ENCODE data around the gene COL8A2. TPM values are rescaled to one million over a fixed set of nuclear protein-coding genes. Genes with fewer than 3 reads are reported as not detected.

COL8A2 gene
- total RNA-seq, 1 donor from 2014 or later: 1.2 TPM

GRCh38 chr1:36116901-36117300, 8.1 kb downstream of the COL8A2 start:
- no peak for TF ChIP-seq CTCF (IDR thresholded peaks at IDR 0.05; ENCODE audit: insufficient read depth, low read length, poor library complexity, severe bottlenecking)
- no peak for DNase-seq (ENCODE audit: low read depth)
- Histone ChIP-seq H3K27me3 (ENCODE audit: control insufficient read depth, insufficient read depth, low read length) (no peaks in the 10 kb centered on the region), H3K4me3 (ENCODE audit: low read depth, low read length) (no peak overlapping the region), H3K36me3 (ENCODE audit: control insufficient read depth, insufficient read depth, low read length) (no peaks in the 10 kb centered on the region)

- no peak overlapping the region for H3K4me3 ChIP-seq (ENCODE audit: low read depth, low read length)
- no peaks in the 10 kb centered on the region for H3K27me3 ChIP-seq (ENCODE audit: control insufficient read depth, insufficient read depth, low read length)
- DNase-seq (ENCODE audit: low read depth): no peak
- no peaks in the 10 kb centered on the region for H3K36me3 ChIP-seq (ENCODE audit: control insufficient read depth, insufficient read depth, low read length)
- no peak for TF ChIP-seq CTCF (IDR thresholded peaks at IDR 0.05; ENCODE audit: insufficient read depth, low read length, poor library complexity, severe bottlenecking)
These were observed 9.1 kb downstream of the COL8A2 start for GRCh38 chr1:36115931-36116330.

GRCh38 chr1:36115200-36115669, 9.8 kb downstream of the COL8A2 start:
- DNase-seq (ENCODE audit: low read depth): no peak
- no peak for TF ChIP-seq CTCF (IDR thresholded peaks at IDR 0.05; ENCODE audit: insufficient read depth, low read length, poor library complexity, severe bottlenecking)
- H3K36me3 ChIP-seq (ENCODE audit: control insufficient read depth, insufficient read depth, low read length): no peaks in the 10 kb centered on the region
- H3K4me3 ChIP-seq (ENCODE audit: low read depth, low read length): no peak overlapping the region
- H3K27me3 ChIP-seq (ENCODE audit: control insufficient read depth, insufficient read depth, low read length): no peaks in the 10 kb centered on the region

- Histone ChIP-seq H3K27me3 (ENCODE audit: control insufficient read depth, insufficient read depth, low read length) (no peaks in the 10 kb centered on the region), H3K4me3 (ENCODE audit: low read depth, low read length) (no peak overlapping the region), H3K36me3 (ENCODE audit: control insufficient read depth, insufficient read depth, low read length) (no peaks in the 10 kb centered on the region)
- DNase-seq (ENCODE audit: low read depth): no peak
- TF ChIP-seq CTCF (IDR thresholded peaks at IDR 0.05; ENCODE audit: insufficient read depth, low read length, poor library complexity, severe bottlenecking): no peak
These were observed 10.7 kb downstream of the COL8A2 start for GRCh38 chr1:36114371-36114770.

- Histone ChIP-seq H3K36me3 (ENCODE audit: control insufficient read depth, insufficient read depth, low read length) (no peaks in the 10 kb centered on the region), H3K27me3 (ENCODE audit: control insufficient read depth, insufficient read depth, low read length) (no peaks in the 10 kb centered on the region), H3K4me3 (ENCODE audit: low read depth, low read length) (no peak overlapping the region)
- no peak for TF ChIP-seq CTCF (IDR thresholded peaks at IDR 0.05; ENCODE audit: insufficient read depth, low read length, poor library complexity, severe bottlenecking)
- no peak for DNase-seq (ENCODE audit: low read depth)
These were observed 12.2 kb downstream of the COL8A2 start for GRCh38 chr1:36112823-36113222.

GRCh38 chr1:36111151-36111550, 13.9 kb downstream of the COL8A2 start:
- Histone ChIP-seq H3K27me3 (ENCODE audit: control insufficient read depth, insufficient read depth, low read length) (no peaks in the 10 kb centered on the region), H3K4me3 (ENCODE audit: low read depth, low read length) (no peak overlapping the region), H3K36me3 (ENCODE audit: control insufficient read depth, insufficient read depth, low read length) (no peaks in the 10 kb centered on the region)
- no peak for DNase-seq (ENCODE audit: low read depth)
- TF ChIP-seq CTCF (IDR thresholded peaks at IDR 0.05; ENCODE audit: insufficient read depth, low read length, poor library complexity, severe bottlenecking): no peak

Measured in kidney epithelial cell (primary cell).